HepG2 (cell line): ENCODE measurements around the gene SLC2A11. TPM values are rescaled to one million over a fixed set of nuclear protein-coding genes. Genes with fewer than 3 reads are reported as not detected.

ENCODE experiments used
- AGO1 ChIP-seq: fragments of 200-400 bp; formaldehyde crosslinking; IDR thresholded peaks from 2 replicates; pipeline ENCODE4 v1.6.1; 2017; ENCODE audit warnings: mild to moderate bottlenecking, low read depth, low read length, moderate library complexity; ENCODE audit not compliant: poor library complexity, severe bottlenecking
- ETV5 ChIP-seq: IDR thresholded peaks from 2 replicates; pipeline ENCODE4 v1.6.1; 2018; ENCODE audit warnings: missing biosample characterization, missing genetic modification reagents, inconsistent platforms, borderline replicate concordance
- FOSL2 ChIP-seq: sonication (generic); formaldehyde crosslinking; IDR thresholded peaks from 2 replicates; pipeline ENCODE4 v1.4.0; 2020; ENCODE audit warnings: missing genetic modification reagents
- GTF2F1 ChIP-seq: fragments of 150-350 bp; IDR thresholded peaks from 2 replicates; pipeline ENCODE4 v1.6.1; 2014; ENCODE audit warnings: low read length
- IRX3 ChIP-seq: sonication (generic); formaldehyde crosslinking; IDR thresholded peaks from 2 replicates; pipeline ENCODE4 v1.8.1; 2023; ENCODE audit warnings: mild to moderate bottlenecking, low read depth, missing genetic modification reagents, borderline replicate concordance
- NFYC ChIP-seq: IDR thresholded peaks from 2 replicates; pipeline ENCODE4 v1.6.1; 2016; ENCODE audit warnings: missing genetic modification reagents, missing compliant biosample characterization
- PRMT3 ChIP-seq: sonication (generic); formaldehyde crosslinking; IDR thresholded peaks from 2 replicates; pipeline ENCODE4 v1.8.1; 2022; ENCODE audit warnings: low read depth, mild to moderate bottlenecking, moderate library complexity, missing genetic modification reagents, borderline replicate concordance
- TCF7 ChIP-seq: sonication (generic); IDR thresholded peaks from 2 replicates; pipeline ENCODE4 v1.6.1; 2016; ENCODE audit warnings: antibody characterized with exemption, low read depth
- ZFP82 ChIP-seq: sonication (generic); formaldehyde crosslinking; IDR thresholded peaks from 2 replicates; pipeline ENCODE4 v1.5.1; 2020; ENCODE audit warnings: mild to moderate bottlenecking, missing genetic modification reagents, borderline replicate concordance
- ZNF747 ChIP-seq: sonication (generic); formaldehyde crosslinking; IDR thresholded peaks from 2 replicates; pipeline ENCODE4 v1.8.1; 2023; ENCODE audit warnings: missing genetic modification reagents, mild to moderate bottlenecking, borderline replicate concordance
- polyA plus RNA-seq, 8 experiments: library from polyadenylated mRNA; depleted of rRNA in 3 of 8; stranded (reverse) in 7 of 8; unstranded in 1 of 8; fragments of >200 nt; fragmentation: Illumina TruSeq in 4 of 8; extraction: Trizol in 4 of 8; gene quantifications; 2 replicates each; pipeline versions ENCODE4 v1.2.1 to v1.2.3, GENCODE V29; 2011 to 2016; ENCODE audit warnings: low read depth in 4 of 8, missing spikeins in 1 of 8, mixed read lengths in 1 of 8; ENCODE audit not compliant: insufficient read depth in 1 of 8
- total RNA-seq, 5 experiments: library from RNA; depleted of rRNA; stranded (reverse); fragments of >200 nt; fragmentation: Illumina TruSeq; extraction: Trizol; gene quantifications; 2 replicates each; pipeline ENCODE4 v1.2.3, GENCODE V29; 2016; ENCODE audit warnings: low read depth in 1 of 5
- TF ChIP-seq, protein P1 (sequence below): IDR thresholded peaks from 2 replicates; pipeline ENCODE4 v1.6.1; 2018; ENCODE audit warnings: missing genetic modification reagents, mild to moderate bottlenecking, missing compliant biosample characterization
- TF ChIP-seq, protein P2 (sequence below): sonication (generic); formaldehyde crosslinking; conservative IDR thresholded peaks from 2 replicates; pipeline ENCODE4 v1.4.0; 2020; ENCODE audit warnings: missing genetic modification reagents
- TF ChIP-seq, protein P3 (sequence below): sonication (generic); formaldehyde crosslinking; IDR thresholded peaks from 2 replicates; pipeline ENCODE4 v1.4.0; 2020; ENCODE audit warnings: mild to moderate bottlenecking, missing genetic modification reagents
- TF ChIP-seq, protein P4 (sequence below): sonication (generic); formaldehyde crosslinking; IDR thresholded peaks from 2 replicates; pipeline ENCODE4 v1.8.0; 2023; ENCODE audit warnings: mild to moderate bottlenecking, missing genetic modification reagents
- TF ChIP-seq, protein P5 (sequence below): sonication (generic); formaldehyde crosslinking; IDR thresholded peaks from 2 replicates; pipeline ENCODE4 v1.4.0; 2020; ENCODE audit warnings: missing genetic modification reagents, borderline replicate concordance
- TF ChIP-seq, protein P6 (sequence below): sonication (generic); formaldehyde crosslinking; IDR thresholded peaks from 2 replicates; pipeline ENCODE4 v1.5.0; 2020; ENCODE audit warnings: missing genetic modification reagents, mild to moderate bottlenecking, borderline replicate concordance
- TF ChIP-seq, protein P7 (sequence below): sonication (generic); formaldehyde crosslinking; IDR thresholded peaks from 2 replicates; pipeline ENCODE4 v1.5.0; 2020; ENCODE audit warnings: missing genetic modification reagents

Gene SLC2A11
- total and polyA plus RNA-seq, 2 of the 13 experiments (the other 11 are each of a cell fraction or from before 2014, with no cell fraction given), result 15.2 to 15.4 TPM

DNA sequence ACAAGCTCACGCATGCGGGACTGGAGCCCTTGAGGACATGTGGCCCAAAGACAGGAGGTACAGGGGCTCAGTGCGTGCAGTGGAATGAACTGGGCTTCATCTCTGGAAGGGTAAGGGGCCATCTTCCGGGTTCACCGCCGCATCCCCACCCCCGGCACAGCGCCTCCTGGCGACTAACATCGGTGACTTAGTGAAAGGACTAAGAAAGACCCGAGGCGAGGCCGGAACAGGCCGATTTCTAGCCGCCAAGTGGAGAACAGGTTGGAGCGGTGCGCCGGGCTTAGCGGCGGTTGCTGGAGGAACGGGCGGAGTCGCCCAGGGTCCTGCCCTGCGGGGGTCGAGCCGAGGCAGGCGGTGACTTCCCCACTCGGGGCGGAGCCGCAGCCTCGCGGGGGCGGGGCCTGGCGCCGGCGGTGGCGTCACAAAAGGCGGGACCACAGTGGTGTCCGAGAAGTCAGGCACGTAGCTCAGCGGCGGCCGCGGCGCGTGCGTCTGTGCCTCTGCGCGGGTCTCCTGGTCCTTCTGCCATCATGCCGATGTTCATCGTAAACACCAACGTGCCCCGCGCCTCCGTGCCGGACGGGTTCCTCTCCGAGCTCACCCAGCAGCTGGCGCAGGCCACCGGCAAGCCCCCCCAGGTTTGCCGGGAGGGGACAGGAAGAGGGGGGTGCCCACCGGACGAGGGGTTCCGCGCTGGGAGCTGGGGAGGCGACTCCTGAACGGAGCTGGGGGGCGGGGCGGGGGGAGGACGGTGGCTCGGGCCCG, 36.5 kb downstream of the SLC2A11 start, which contains the start of gene MIF (continued):
- TF ChIP-seq, protein P1, sequence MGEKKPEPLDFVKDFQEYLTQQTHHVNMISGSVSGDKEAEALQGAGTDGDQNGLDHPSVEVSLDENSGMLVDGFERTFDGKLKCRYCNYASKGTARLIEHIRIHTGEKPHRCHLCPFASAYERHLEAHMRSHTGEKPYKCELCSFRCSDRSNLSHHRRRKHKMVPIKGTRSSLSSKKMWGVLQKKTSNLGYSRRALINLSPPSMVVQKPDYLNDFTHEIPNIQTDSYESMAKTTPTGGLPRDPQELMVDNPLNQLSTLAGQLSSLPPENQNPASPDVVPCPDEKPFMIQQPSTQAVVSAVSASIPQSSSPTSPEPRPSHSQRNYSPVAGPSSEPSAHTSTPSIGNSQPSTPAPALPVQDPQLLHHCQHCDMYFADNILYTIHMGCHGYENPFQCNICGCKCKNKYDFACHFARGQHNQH (CRISPR knock-in tag), result 0 out of 2 replicates have a peak, but pooled peaks have one; percentile 29
- TF ChIP-seq, protein P2, sequence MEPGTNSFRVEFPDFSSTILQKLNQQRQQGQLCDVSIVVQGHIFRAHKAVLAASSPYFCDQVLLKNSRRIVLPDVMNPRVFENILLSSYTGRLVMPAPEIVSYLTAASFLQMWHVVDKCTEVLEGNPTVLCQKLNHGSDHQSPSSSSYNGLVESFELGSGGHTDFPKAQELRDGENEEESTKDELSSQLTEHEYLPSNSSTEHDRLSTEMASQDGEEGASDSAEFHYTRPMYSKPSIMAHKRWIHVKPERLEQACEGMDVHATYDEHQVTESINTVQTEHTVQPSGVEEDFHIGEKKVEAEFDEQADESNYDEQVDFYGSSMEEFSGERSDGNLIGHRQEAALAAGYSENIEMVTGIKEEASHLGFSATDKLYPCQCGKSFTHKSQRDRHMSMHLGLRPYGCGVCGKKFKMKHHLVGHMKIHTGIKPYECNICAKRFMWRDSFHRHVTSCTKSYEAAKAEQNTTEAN (CRISPR knock-in tag), result no peak
- peak; percentile 87; the same call in 1 of the 2 replicates for TF ChIP-seq ZFP82 (CRISPR knock-in tag)
- no peak for TF ChIP-seq TCF7
- no peak; the same call in 1 of the 2 replicates for TF ChIP-seq FOSL2
- TF ChIP-seq, protein P3, sequence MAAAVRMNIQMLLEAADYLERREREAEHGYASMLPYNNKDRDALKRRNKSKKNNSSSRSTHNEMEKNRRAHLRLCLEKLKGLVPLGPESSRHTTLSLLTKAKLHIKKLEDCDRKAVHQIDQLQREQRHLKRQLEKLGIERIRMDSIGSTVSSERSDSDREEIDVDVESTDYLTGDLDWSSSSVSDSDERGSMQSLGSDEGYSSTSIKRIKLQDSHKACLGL, result peak; percentile 36; the same call in 1 of the 2 replicates
- no peak; the same call in 1 of the 2 replicates for TF ChIP-seq ETV5 (CRISPR knock-in tag)
- TF ChIP-seq ZNF747 (CRISPR knock-in tag), result no peak
- TF ChIP-seq, protein P4, sequence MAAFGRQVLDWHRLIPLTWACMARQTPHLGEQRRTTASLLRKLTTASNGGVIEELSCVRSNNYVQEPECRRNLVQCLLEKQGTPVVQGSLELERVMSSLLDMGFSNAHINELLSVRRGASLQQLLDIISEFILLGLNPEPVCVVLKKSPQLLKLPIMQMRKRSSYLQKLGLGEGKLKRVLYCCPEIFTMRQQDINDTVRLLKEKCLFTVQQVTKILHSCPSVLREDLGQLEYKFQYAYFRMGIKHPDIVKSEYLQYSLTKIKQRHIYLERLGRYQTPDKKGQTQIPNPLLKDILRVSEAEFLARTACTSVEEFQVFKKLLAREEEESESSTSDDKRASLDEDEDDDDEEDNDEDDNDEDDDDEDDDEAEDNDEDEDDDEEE, result peak; percentile 78; the same call in 1 of the 2 replicates
- TF ChIP-seq AGO1, result peak; percentile 68
- TF ChIP-seq, protein P5, sequence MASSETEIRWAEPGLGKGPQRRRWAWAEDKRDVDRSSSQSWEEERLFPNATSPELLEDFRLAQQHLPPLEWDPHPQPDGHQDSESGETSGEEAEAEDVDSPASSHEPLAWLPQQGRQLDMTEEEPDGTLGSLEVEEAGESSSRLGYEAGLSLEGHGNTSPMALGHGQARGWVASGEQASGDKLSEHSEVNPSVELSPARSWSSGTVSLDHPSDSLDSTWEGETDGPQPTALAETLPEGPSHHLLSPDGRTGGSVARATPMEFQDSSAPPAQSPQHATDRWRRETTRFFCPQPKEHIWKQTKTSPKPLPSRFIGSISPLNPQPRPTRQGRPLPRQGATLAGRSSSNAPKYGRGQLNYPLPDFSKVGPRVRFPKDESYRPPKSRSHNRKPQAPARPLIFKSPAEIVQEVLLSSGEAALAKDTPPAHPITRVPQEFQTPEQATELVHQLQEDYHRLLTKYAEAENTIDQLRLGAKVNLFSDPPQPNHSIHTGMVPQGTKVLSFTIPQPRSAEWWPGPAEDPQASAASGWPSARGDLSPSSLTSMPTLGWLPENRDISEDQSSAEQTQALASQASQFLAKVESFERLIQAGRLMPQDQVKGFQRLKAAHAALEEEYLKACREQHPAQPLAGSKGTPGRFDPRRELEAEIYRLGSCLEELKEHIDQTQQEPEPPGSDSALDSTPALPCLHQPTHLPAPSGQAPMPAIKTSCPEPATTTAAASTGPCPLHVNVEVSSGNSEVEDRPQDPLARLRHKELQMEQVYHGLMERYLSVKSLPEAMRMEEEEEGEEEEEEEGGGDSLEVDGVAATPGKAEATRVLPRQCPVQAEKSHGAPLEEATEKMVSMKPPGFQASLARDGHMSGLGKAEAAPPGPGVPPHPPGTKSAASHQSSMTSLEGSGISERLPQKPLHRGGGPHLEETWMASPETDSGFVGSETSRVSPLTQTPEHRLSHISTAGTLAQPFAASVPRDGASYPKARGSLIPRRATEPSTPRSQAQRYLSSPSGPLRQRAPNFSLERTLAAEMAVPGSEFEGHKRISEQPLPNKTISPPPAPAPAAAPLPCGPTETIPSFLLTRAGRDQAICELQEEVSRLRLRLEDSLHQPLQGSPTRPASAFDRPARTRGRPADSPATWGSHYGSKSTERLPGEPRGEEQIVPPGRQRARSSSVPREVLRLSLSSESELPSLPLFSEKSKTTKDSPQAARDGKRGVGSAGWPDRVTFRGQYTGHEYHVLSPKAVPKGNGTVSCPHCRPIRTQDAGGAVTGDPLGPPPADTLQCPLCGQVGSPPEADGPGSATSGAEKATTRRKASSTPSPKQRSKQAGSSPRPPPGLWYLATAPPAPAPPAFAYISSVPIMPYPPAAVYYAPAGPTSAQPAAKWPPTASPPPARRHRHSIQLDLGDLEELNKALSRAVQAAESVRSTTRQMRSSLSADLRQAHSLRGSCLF (CRISPR knock-in tag), result no peak
- TF ChIP-seq, protein P6, sequence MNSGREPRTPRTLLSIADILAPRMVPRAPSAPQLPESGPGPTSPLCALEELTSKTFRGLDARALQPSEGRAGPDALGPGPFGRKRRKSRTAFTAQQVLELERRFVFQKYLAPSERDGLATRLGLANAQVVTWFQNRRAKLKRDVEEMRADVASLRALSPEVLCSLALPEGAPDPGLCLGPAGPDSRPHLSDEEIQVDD (CRISPR knock-in tag), result peak; percentile 54; the same call in 1 of the 2 replicates
- TF ChIP-seq, protein P7, sequence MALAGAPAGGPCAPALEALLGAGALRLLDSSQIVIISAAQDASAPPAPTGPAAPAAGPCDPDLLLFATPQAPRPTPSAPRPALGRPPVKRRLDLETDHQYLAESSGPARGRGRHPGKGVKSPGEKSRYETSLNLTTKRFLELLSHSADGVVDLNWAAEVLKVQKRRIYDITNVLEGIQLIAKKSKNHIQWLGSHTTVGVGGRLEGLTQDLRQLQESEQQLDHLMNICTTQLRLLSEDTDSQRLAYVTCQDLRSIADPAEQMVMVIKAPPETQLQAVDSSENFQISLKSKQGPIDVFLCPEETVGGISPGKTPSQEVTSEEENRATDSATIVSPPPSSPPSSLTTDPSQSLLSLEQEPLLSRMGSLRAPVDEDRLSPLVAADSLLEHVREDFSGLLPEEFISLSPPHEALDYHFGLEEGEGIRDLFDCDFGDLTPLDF (CRISPR knock-in tag), result no peak; the same call in 1 of the 2 replicates
- TF ChIP-seq NFYC (CRISPR knock-in tag), result no peak
- no peak for TF ChIP-seq GTF2F1
- TF ChIP-seq PRMT3 (CRISPR knock-in tag), result no peak
- TF ChIP-seq IRX3, result peak; percentile 56; the same call in 1 of the 2 replicates
